Breast epithelium (tissue), 4 donors: ENCODE measurements around the gene CGAS. TPM values are rescaled to one million over a fixed set of nuclear protein-coding genes. Genes with fewer than 3 reads are reported as not detected.
"Not testable (repeated sequence)": the region's sequence is repeated elsewhere in the genome, so short reads cannot be mapped to it uniquely, and the experiment has no call there.

Source experiments
- DNase-seq, 2 donors: peaks; one replicate each; pipeline ENCODE4 v3.0.0-alpha.2; 2019; ENCODE audit warnings: low spot score in 2 of 2
- H3K27ac ChIP-seq, 2 donors: fragments of 200-600 bp; sonication (generic) in 1 of 2; one replicate each; pipeline ENCODE4 v1.5.1; 2016 to 2019; ENCODE audit warnings: mild to moderate bottlenecking in 1 of 2
- H3K27me3 ChIP-seq, 2 donors: fragments of 200-600 bp; sonication (generic) in 1 of 2; one replicate each; pipeline versions ENCODE4 v1.5.1 to v1.6.0; 2017 to 2019; ENCODE audit warnings: control low read depth in 1 of 2, mild to moderate bottlenecking in 1 of 2
- H3K36me3 ChIP-seq: fragments of 200-600 bp; one replicate; pipeline ENCODE4 v1.5.1; 2019
- H3K4me1 ChIP-seq, 2 donors: fragments of 200-600 bp; sonication (generic); one replicate each; pipeline ENCODE4 v1.5.1; 2016 to 2019; ENCODE audit warnings: control low read depth in 1 of 2
- H3K4me3 ChIP-seq, 3 donors: fragments of 200-600 bp; sonication (generic); 1 replicate in 2 of 3; 2 replicates in 1 of 3; pipeline ENCODE4 v1.5.1; 2016 to 2019; ENCODE audit warnings: mild to moderate bottlenecking in 3 of 3, moderate library complexity in 2 of 3
- H3K9me3 ChIP-seq, 2 donors: fragments of 200-600 bp; sonication (generic) in 1 of 2; one replicate each; pipeline ENCODE4 v1.5.1; 2016 to 2019; ENCODE audit warnings: control low read depth in 1 of 2
- CTCF ChIP-seq, 3 donors: fragments of 450-650 bp; IDR thresholded peaks; one replicate each; pipeline ENCODE4 v1.5.1; 2016 to 2017; ENCODE audit warnings: antibody characterized with exemption in 3 of 3, mild to moderate bottlenecking in 3 of 3, moderate library complexity in 3 of 3
- POLR2A ChIP-seq: fragments of 450-650 bp; IDR thresholded peaks from one replicate; pipeline ENCODE4 v1.6.1; 2016; ENCODE audit warnings: antibody characterized with exemption, mild to moderate bottlenecking, moderate library complexity
- POLR2AphosphoS5 ChIP-seq, 3 donors: sonication (generic); formaldehyde crosslinking; IDR thresholded peaks; one replicate each; pipeline ENCODE4 v1.6.1; 2017; ENCODE audit warnings: antibody characterized with exemption in 3 of 3
- intact Hi-C: fragments of 100-400 bp; cut with DNase I; formaldehyde crosslinking; loops from one replicate; pipeline ENCODE4 v1.15.1; 2023; ENCODE audit warnings: low total_unique reads
- total RNA-seq, 3 donors: library from RNA; depleted of rRNA; stranded (reverse); fragments of >200 nt; gene quantifications; one replicate each; pipeline ENCODE4 v1.1.0, GENCODE V29; 2016

Gene CGAS
- total RNA-seq, 3 donors from 2014 or later: 3.7 to 5.9 (median 3.7) TPM

- no peak for TF ChIP-seq POLR2A
- no peak for TF ChIP-seq POLR2AphosphoS5 (IDR thresholded peaks at IDR 0.05)
- TF ChIP-seq CTCF (IDR thresholded peaks at IDR 0.05): no peak
- intact Hi-C loops: no loop called here
Observed at GRCh38 chr6:73477407-73477806, 25.3 kb upstream of the CGAS start.

GRCh38 chr6:73476723-73477122, 24.6 kb upstream of the CGAS start:
- Histone ChIP-seq H3K27ac (no peak overlapping the region), H3K4me1 (no peaks in the 10 kb centered on the region), H3K36me3 (no peaks in the 10 kb centered on the region), H3K27me3 (no peaks in the 10 kb centered on the region), H3K4me3 (no peak overlapping the region), H3K9me3 (no peaks in the 10 kb centered on the region)
- no peak for DNase-seq
- no peak for TF ChIP-seq POLR2AphosphoS5 (IDR thresholded peaks at IDR 0.05)
- TF ChIP-seq POLR2A: no peak
- no peak for TF ChIP-seq CTCF (IDR thresholded peaks at IDR 0.05)
- intact Hi-C loops: no loop called here

More at GRCh38 chr6:73477407-73477806, 25.3 kb upstream of the CGAS start:
- Histone ChIP-seq H3K4me3 (no peak overlapping the region), H3K27ac (no peak overlapping the region), H3K27me3 (no peaks in the 10 kb centered on the region), H3K4me1 (no peaks in the 10 kb centered on the region), H3K9me3 (no peaks in the 10 kb centered on the region), H3K36me3 (no peaks in the 10 kb centered on the region)
- no peak for DNase-seq

GRCh38 chr6:73471686-73472290, 19.7 kb upstream of the CGAS start:
- no peaks in the 10 kb centered on the region for H3K27me3 ChIP-seq
- intact Hi-C loops: no loop called here
- TF ChIP-seq CTCF (IDR thresholded peaks at IDR 0.05): no peak
- TF ChIP-seq POLR2A: no peak
- no peak for TF ChIP-seq POLR2AphosphoS5 (IDR thresholded peaks at IDR 0.05)
- no peaks in the 10 kb centered on the region for H3K36me3 ChIP-seq
- H3K9me3 ChIP-seq: no peaks in the 10 kb centered on the region
- H3K4me1 ChIP-seq: no peaks in the 10 kb centered on the region
- no peak overlapping the region for H3K27ac ChIP-seq
- DNase-seq: no peak
- no peak overlapping the region for H3K4me3 ChIP-seq

GRCh38 chr6:73461537-73462350, 9.6 kb upstream of the CGAS start, which contains the start of gene MTO1:
Gene MTO1, plus strand, starts transcription at chr6:73461737. Its CDS starts 118 bp downstream, at chr6:73461855.
- no peaks in the 10 kb centered on the region for H3K9me3 ChIP-seq
- H3K27ac ChIP-seq: peak within 1 kb of the TSS; percentile 93 to 94
- DNase-seq: peak; percentile 83 to 84
- H3K4me1 ChIP-seq: no peaks in the 10 kb centered on the region
- no peaks in the 10 kb centered on the region for H3K27me3 ChIP-seq
- H3K36me3 ChIP-seq: peaks cover 5% of the 10 kb centered on the region
- intact Hi-C loops: no loop called here
- peak within 1 kb of the TSS; percentile 82 to 95 (median 93) for H3K4me3 ChIP-seq
- no peak for TF ChIP-seq CTCF (IDR thresholded peaks at IDR 0.05)
- TF ChIP-seq POLR2AphosphoS5 (IDR thresholded peaks at IDR 0.05): peak; percentile 80 to 88 (median 85)
- peak; percentile 44 for TF ChIP-seq POLR2A

- H3K36me3 ChIP-seq: no peaks in the 10 kb centered on the region
- no peak for TF ChIP-seq CTCF (IDR thresholded peaks at IDR 0.05)
- no peak for TF ChIP-seq POLR2AphosphoS5 (IDR thresholded peaks at IDR 0.05)
- no peak for TF ChIP-seq POLR2A
- no peaks in the 10 kb centered on the region for H3K4me1 ChIP-seq
- DNase-seq: no peak
- no peaks in the 10 kb centered on the region for H3K27me3 ChIP-seq
- intact Hi-C loops: no loop called here
- no peak overlapping the region for H3K27ac ChIP-seq
- H3K4me3 ChIP-seq: no peak overlapping the region
- no peaks in the 10 kb centered on the region for H3K9me3 ChIP-seq
Observed at GRCh38 chr6:73460056-73460455, 8.0 kb upstream of the CGAS start.

- H3K4me1 ChIP-seq, H3K27ac ChIP-seq, H3K36me3 ChIP-seq, DNase-seq, intact Hi-C loops, H3K4me3 ChIP-seq, H3K9me3 ChIP-seq, H3K27me3 ChIP-seq: not testable (repeated sequence)
Observed at GRCh38 chr6:73459474-73459873, 7.4 kb upstream of the CGAS start.
